Natural killer cell (primary cell): Measurements from ENCODE around the gene TALDO1. TPM values are rescaled to one million over a fixed set of nuclear protein-coding genes. Genes with fewer than 3 reads are reported as not detected.

Source experiments
- ATAC-seq, 3 donors: fragments of 150-1000 bp in 2 of 3; fragments of 200-7000 bp in 1 of 3; cut with Tn5 transposase; 1 replicate in 1 of 3; 2 replicates in 2 of 3; pipeline ENCODE4 v1.10.0; 2021; ENCODE audit warnings: mild to moderate bottlenecking in 2 of 3, moderate library complexity in 2 of 3
- DNase-seq, 2 donors: peaks; one replicate each; pipeline versions ENCODE4 v3.0.0 to v3.0.0-alpha.2; 2013 to 2021; ENCODE audit warnings: mixed read lengths in 1 of 2
- H3K27ac ChIP-seq: one replicate; pipeline ENCODE4 v1.5.1; 2013; ENCODE audit warnings: mild to moderate bottlenecking, low read length
- H3K27me3 ChIP-seq: one replicate; pipeline ENCODE4 v1.6.1; 2013; ENCODE audit warnings: low read length; ENCODE audit not compliant: control insufficient read depth, insufficient read depth
- H3K36me3 ChIP-seq: one replicate; pipeline ENCODE4 v1.6.1; 2013; ENCODE audit warnings: low read length; ENCODE audit not compliant: control insufficient read depth, insufficient read depth
- H3K4me1 ChIP-seq: one replicate; pipeline ENCODE4 v1.6.1; 2013; ENCODE audit warnings: low read length; ENCODE audit not compliant: control insufficient read depth, insufficient read depth
- H3K4me3 ChIP-seq: one replicate; pipeline ENCODE4 v1.5.1; 2013; ENCODE audit warnings: low read length
- H3K9me3 ChIP-seq: one replicate; pipeline ENCODE4 v1.6.1; 2013; ENCODE audit warnings: low read length; ENCODE audit not compliant: control insufficient read depth, insufficient read depth
- H3K27ac Mint-ChIP-seq, 2 donors: one replicate each; pipeline ENCODE4 v1.8.0; 2022; ENCODE audit warnings: mild to moderate bottlenecking in 2 of 2, mixed read lengths in 2 of 2, moderate library complexity in 1 of 2
- H3K27me3 Mint-ChIP-seq, 2 donors: one replicate each; pipeline ENCODE4 v1.8.0; 2022; ENCODE audit warnings: low read depth in 2 of 2, mixed read lengths in 2 of 2
- H3K36me3 Mint-ChIP-seq: one replicate; pipeline ENCODE4 v1.8.0; 2022; ENCODE audit warnings: mixed read lengths
- H3K4me1 Mint-ChIP-seq, 2 donors: one replicate each; pipeline ENCODE4 v1.8.0; 2022; ENCODE audit warnings: mixed read lengths in 2 of 2
- H3K4me3 Mint-ChIP-seq: one replicate; pipeline ENCODE4 v1.8.0; 2022; ENCODE audit warnings: mild to moderate bottlenecking, moderate library complexity, mixed read lengths
- H3K9me3 Mint-ChIP-seq, 2 donors: one replicate each; pipeline ENCODE4 v1.8.0; 2022; ENCODE audit warnings: mixed read lengths in 2 of 2
- WGBS: methylation state at CpG from one replicate; pipeline ENCODE4 v1.1.7; 2013; ENCODE audit warnings: missing lambda C conversion rate; ENCODE audit not compliant: insufficient coverage; 5-methylcytosine and 5-hydroxymethylcytosine counted together
- intact Hi-C: fragments of 100-400 bp; cut with micrococcal nuclease; formaldehyde crosslinking; loops from one replicate; pipeline ENCODE4 v1.14.2; 2022
- total RNA-seq, 4 donors: library from RNA; stranded (reverse); fragments of 120-200 nt in 1 of 4; gene quantifications; one replicate each; pipeline versions ENCODE4 v1.2.3 to v1.2.4, GENCODE V29; 2013 to 2022
- TF ChIP-seq, protein P1 (sequence below): fragments of 200-600 bp; IDR thresholded peaks from one replicate; pipeline ENCODE4 v1.8.0; 2022; ENCODE audit warnings: antibody characterized with exemption

Gene TALDO1
- total RNA-seq, 3 donors from 2014 or later (not counting 1 experiment from before 2014, with no cell fraction given) = 46.1 to 94.8 (median 55.4) TPM

DNA sequence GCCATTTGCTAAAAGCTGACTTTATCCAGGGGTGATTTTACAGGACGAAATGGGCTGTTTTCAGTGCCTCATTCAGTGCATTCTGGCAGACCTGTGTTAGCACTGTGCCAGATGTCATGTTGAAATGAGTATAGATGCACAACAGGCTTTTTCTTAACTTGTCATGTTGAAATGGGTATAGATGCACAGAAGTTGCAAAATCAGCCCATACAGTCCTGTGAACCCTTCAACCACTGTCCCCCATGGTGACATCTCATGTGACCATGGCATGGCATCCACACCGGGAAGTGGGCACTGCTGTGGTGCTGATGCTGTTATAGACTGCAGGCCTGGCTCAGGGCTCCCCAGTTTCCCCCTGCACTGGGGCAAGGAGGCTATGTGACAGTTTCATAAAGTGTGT lies 2.5 kb downstream of the TALDO1 start:
- TF ChIP-seq, protein P1, sequence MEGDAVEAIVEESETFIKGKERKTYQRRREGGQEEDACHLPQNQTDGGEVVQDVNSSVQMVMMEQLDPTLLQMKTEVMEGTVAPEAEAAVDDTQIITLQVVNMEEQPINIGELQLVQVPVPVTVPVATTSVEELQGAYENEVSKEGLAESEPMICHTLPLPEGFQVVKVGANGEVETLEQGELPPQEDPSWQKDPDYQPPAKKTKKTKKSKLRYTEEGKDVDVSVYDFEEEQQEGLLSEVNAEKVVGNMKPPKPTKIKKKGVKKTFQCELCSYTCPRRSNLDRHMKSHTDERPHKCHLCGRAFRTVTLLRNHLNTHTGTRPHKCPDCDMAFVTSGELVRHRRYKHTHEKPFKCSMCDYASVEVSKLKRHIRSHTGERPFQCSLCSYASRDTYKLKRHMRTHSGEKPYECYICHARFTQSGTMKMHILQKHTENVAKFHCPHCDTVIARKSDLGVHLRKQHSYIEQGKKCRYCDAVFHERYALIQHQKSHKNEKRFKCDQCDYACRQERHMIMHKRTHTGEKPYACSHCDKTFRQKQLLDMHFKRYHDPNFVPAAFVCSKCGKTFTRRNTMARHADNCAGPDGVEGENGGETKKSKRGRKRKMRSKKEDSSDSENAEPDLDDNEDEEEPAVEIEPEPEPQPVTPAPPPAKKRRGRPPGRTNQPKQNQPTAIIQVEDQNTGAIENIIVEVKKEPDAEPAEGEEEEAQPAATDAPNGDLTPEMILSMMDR = no peak
- intact Hi-C loops = no loop called here
- no peak overlapping the region for H3K27ac ChIP-seq
- Mint-ChIP-seq H3K36me3 (no peaks in the 10 kb centered on the region), H3K9me3 (no peaks in the 10 kb centered on the region), H3K4me3 (peak overlapping the region; percentile 55), H3K27me3 (no peaks in the 10 kb centered on the region), H3K4me1 (peaks cover 9 to 14% of the 10 kb centered on the region in 2 donors), H3K27ac (no peak overlapping the region)
- H3K9me3 ChIP-seq = no peaks in the 10 kb centered on the region
- DNase-seq (no peak), ATAC-seq (no peak)
- no peak overlapping the region for H3K4me3 ChIP-seq
- H3K36me3 ChIP-seq = no peaks in the 10 kb centered on the region
- no peaks in the 10 kb centered on the region for H3K27me3 ChIP-seq
- WGBS = 51% methylated on average over 2 of the region's 2 CpGs
- H3K4me1 ChIP-seq = peaks cover 22% of the 10 kb centered on the region

- ATAC-seq (no peak), DNase-seq (no peak)
- H3K4me1 ChIP-seq = no peaks in the 10 kb centered on the region
- Mint-ChIP-seq H3K27me3 (no peaks in the 10 kb centered on the region), H3K4me3 (no peak overlapping the region), H3K9me3 (no peaks in the 10 kb centered on the region), H3K36me3 (no peaks in the 10 kb centered on the region), H3K27ac (no peak overlapping the region), H3K4me1 (no peaks in the 10 kb centered on the region)
- peaks cover 53% of the 10 kb centered on the region for H3K36me3 ChIP-seq
- TF ChIP-seq, protein P1 = no peak
- H3K9me3 ChIP-seq = no peaks in the 10 kb centered on the region
- H3K27ac ChIP-seq = no peak overlapping the region
- intact Hi-C loops = no loop called here
- no peaks in the 10 kb centered on the region for H3K27me3 ChIP-seq
- no peak overlapping the region for H3K4me3 ChIP-seq
Measured at GRCh38 chr11:760236-760635, 13.0 kb downstream of the TALDO1 start.

DNA sequence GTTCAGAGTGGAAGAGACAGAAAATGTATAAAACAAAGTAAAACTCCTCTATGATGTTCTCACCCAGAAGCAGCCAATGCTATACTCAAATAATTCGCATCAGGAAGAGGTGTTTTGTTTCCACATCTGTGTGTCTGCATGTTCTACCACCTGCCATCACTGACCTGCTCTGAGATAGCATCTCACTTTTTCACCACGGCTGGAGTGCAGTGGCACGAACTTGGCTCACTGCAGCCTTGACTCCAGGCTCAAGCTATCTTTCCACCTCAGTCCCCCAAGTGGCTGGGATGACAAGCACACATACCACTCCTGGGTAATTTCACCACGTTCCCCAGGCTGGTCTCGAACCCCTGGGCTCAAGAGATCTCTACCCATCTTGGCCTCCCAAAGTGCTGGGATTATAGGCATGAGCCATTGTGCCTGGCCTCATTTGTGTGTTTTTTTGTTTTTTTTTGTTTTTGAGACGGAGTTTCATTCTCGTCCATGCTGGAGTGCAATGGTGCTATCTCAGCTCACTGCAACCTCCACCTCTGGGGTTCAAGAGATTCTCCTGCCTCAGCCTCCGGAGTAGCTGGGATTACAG lies 14.4 kb downstream of the TALDO1 start:
- no peak overlapping the region for H3K27ac Mint-ChIP-seq
- DNase-seq (no peak), ATAC-seq (no peak)
- WGBS = 93% methylated on average over 8 of the region's 8 CpGs
- Histone ChIP-seq H3K27ac (no peak overlapping the region), H3K36me3 (peaks cover 54% of the 10 kb centered on the region), H3K9me3 (no peaks in the 10 kb centered on the region), H3K4me3 (no peak overlapping the region), H3K4me1 (no peaks in the 10 kb centered on the region), H3K27me3 (no peaks in the 10 kb centered on the region)
- H3K4me1 Mint-ChIP-seq = no peaks in the 10 kb centered on the region
- no peaks in the 10 kb centered on the region for H3K9me3 Mint-ChIP-seq
- intact Hi-C loops = no loop called here
- H3K27me3 Mint-ChIP-seq = no peaks in the 10 kb centered on the region
- TF ChIP-seq, protein P1 = no peak
- H3K4me3 Mint-ChIP-seq = no peak overlapping the region
- no peaks in the 10 kb centered on the region for H3K36me3 Mint-ChIP-seq

GRCh38 chr11:762421-763072 lies 15.3 kb downstream of the TALDO1 start:
- H3K36me3 ChIP-seq = peaks cover 51% of the 10 kb centered on the region
- 71% methylated on average over 10 of the region's 10 CpGs for WGBS
- Mint-ChIP-seq H3K4me3 (no peak overlapping the region), H3K27ac (no peak overlapping the region), H3K27me3 (no peaks in the 10 kb centered on the region), H3K4me1 (no peaks in the 10 kb centered on the region), H3K9me3 (no peaks in the 10 kb centered on the region), H3K36me3 (no peaks in the 10 kb centered on the region)
- no peaks in the 10 kb centered on the region for H3K4me1 ChIP-seq
- H3K9me3 ChIP-seq = no peaks in the 10 kb centered on the region
- intact Hi-C loops = no loop called here
- H3K27me3 ChIP-seq = no peaks in the 10 kb centered on the region
- peak in 1 of 2 donors; percentile 28 for DNase-seq
- TF ChIP-seq, protein P1 = no peak
- no peak overlapping the region for H3K27ac ChIP-seq
- H3K4me3 ChIP-seq = no peak overlapping the region
- no peak for ATAC-seq
